Uterus (tissue), 4 donors: ENCODE data around the gene SCAP. TPM values are rescaled to one million over a fixed set of nuclear protein-coding genes. Genes with fewer than 3 reads are reported as not detected.
"Not testable (repeated sequence)": the region's sequence is repeated elsewhere in the genome, so short reads cannot be mapped to it uniquely, and the experiment has no call there.

ENCODE experiments used
- DNase-seq, 2 donors: peaks; one replicate each; pipeline ENCODE4 v3.0.0-alpha.2; 2019 to 2020
- H3K27ac ChIP-seq, 2 donors: fragments of 200-600 bp; sonication (generic); 1 replicate in 1 of 2; 2 replicates in 1 of 2; pipeline ENCODE4 v1.5.1; 2016 to 2018
- H3K27me3 ChIP-seq, 2 donors: fragments of 200-600 bp; sonication (generic); one replicate each; pipeline ENCODE4 v1.5.1; 2018 to 2019; ENCODE audit warnings: control low read depth in 1 of 2
- H3K36me3 ChIP-seq, 2 donors: fragments of 200-600 bp; sonication (generic); one replicate each; pipeline ENCODE4 v1.5.1; 2019; ENCODE audit warnings: control low read depth in 1 of 2
- H3K4me1 ChIP-seq, 2 donors: fragments of 200-600 bp; sonication (generic); one replicate each; pipeline ENCODE4 v1.5.1; 2018 to 2019; ENCODE audit warnings: control low read depth in 1 of 2
- H3K4me3 ChIP-seq, 2 donors: fragments of 200-600 bp; sonication (generic); 1 replicate in 1 of 2; 2 replicates in 1 of 2; pipeline ENCODE4 v1.5.1; 2018 to 2019; ENCODE audit warnings: mild to moderate bottlenecking in 1 of 2
- H3K9me3 ChIP-seq, 2 donors: fragments of 200-600 bp; sonication (generic); one replicate each; pipeline ENCODE4 v1.5.1; 2019; ENCODE audit warnings: control low read depth in 1 of 2
- POLR2A ChIP-seq, 2 donors: fragments of 450-650 bp; IDR thresholded peaks; one replicate each; pipeline ENCODE4 v1.6.1; 2016; ENCODE audit warnings: antibody characterized with exemption in 2 of 2, mild to moderate bottlenecking in 1 of 2, moderate library complexity in 1 of 2
- intact Hi-C: fragments of 100-400 bp; cut with DNase I; formaldehyde crosslinking; loops from one replicate; pipeline ENCODE4 v1.15.1; 2023; ENCODE audit warnings: low total_unique reads
- total RNA-seq, 4 donors: library from RNA; depleted of rRNA in 3 of 4; stranded (reverse); fragments of >200 nt in 3 of 4; gene quantifications; one replicate each; pipeline versions ENCODE4 v1.1.0 to v1.2.4, GENCODE V29; 2014 to 2023
- TF ChIP-seq, protein P1 (sequence below), 4 experiments: fragments of 200-600 bp in 2 of 4; fragments of 450-650 bp in 2 of 4; sonication (generic) in 2 of 4; IDR thresholded peaks; one replicate each; pipeline ENCODE4 v1.5.1; 2016 to 2019; ENCODE audit warnings: antibody characterized with exemption in 4 of 4, mild to moderate bottlenecking in 2 of 4, moderate library complexity in 1 of 4
- donor health status: DM: yes; HTN: yes; CAD: no.

The SCAP gene
- total RNA-seq, 4 donors from 2014 or later = 28.7 to 93.0 (median 48.3) TPM

DNA sequence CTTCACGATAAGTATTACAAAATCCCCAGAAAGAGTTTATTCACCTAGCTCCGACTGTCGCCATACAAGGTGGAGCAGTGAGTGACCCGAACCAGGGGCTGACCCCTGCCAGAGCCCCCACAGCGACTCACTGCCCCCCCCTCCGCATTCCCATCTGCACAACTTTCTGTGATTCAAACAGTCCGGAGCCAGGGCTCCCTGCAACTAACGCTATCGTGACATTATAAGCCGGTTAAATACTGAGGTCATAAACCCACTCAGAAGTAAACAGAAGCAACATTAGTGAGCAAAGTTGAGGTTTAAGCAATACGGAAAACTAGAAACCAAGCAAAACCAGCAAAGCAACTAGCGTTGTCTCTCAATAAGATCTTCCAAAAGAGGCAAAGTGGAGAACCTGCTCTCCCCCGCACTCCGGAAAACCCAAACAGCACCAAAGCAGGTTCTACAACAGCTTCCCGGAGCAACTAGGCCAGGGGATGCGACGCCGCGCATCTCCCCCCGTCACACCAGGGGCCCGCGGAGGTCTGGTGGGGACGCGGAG lies 642 bp downstream of the SCAP start:
- Histone ChIP-seq H3K27ac (peak overlapping the region; percentile 79 to 93), H3K36me3 (no peaks in the 10 kb centered on the region), H3K4me1 (peaks cover 4 to 6% of the 10 kb centered on the region in 2 donors), H3K9me3 (no peaks in the 10 kb centered on the region), H3K27me3 (no peaks in the 10 kb centered on the region), H3K4me3 (peak overlapping the region; percentile 50 to 99)
- intact Hi-C loops = no loop called here
- TF ChIP-seq, protein P1, sequence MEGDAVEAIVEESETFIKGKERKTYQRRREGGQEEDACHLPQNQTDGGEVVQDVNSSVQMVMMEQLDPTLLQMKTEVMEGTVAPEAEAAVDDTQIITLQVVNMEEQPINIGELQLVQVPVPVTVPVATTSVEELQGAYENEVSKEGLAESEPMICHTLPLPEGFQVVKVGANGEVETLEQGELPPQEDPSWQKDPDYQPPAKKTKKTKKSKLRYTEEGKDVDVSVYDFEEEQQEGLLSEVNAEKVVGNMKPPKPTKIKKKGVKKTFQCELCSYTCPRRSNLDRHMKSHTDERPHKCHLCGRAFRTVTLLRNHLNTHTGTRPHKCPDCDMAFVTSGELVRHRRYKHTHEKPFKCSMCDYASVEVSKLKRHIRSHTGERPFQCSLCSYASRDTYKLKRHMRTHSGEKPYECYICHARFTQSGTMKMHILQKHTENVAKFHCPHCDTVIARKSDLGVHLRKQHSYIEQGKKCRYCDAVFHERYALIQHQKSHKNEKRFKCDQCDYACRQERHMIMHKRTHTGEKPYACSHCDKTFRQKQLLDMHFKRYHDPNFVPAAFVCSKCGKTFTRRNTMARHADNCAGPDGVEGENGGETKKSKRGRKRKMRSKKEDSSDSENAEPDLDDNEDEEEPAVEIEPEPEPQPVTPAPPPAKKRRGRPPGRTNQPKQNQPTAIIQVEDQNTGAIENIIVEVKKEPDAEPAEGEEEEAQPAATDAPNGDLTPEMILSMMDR (IDR thresholded peaks at IDR 0.05) = no peak
- no peak for TF ChIP-seq POLR2A (IDR thresholded peaks at IDR 0.05)
- no peak for DNase-seq

DNA sequence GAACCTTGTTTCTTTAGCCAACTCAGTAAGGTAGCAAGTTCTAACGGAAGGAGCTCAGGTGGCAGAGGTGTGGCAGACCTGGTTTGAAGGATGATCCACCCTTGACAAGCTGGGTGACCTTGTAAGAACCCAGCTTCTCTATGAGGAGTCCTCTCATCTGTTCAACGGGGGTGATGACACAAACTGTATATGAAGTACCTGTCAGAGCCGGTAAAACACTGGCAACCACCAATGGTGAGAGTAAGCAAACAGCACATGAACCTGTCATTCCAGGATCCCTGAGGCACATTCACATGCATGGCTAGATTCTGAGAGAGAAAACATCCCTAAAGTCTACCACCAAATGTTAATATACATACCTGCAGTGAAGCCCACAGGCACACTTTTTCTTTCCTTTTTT lies 2.4 kb downstream of the SCAP start:
- Histone ChIP-seq H3K36me3 (no peaks in the 10 kb centered on the region), H3K4me1 (peaks cover 4 to 6% of the 10 kb centered on the region in 2 donors), H3K9me3 (no peaks in the 10 kb centered on the region), H3K4me3 (no peak overlapping the region), H3K27me3 (no peaks in the 10 kb centered on the region), H3K27ac (no peak overlapping the region)
- no peak for TF ChIP-seq POLR2A (IDR thresholded peaks at IDR 0.05)
- TF ChIP-seq, protein P1 (IDR thresholded peaks at IDR 0.05) = no peak
- no peak for DNase-seq
- intact Hi-C loops = no loop called here

DNA sequence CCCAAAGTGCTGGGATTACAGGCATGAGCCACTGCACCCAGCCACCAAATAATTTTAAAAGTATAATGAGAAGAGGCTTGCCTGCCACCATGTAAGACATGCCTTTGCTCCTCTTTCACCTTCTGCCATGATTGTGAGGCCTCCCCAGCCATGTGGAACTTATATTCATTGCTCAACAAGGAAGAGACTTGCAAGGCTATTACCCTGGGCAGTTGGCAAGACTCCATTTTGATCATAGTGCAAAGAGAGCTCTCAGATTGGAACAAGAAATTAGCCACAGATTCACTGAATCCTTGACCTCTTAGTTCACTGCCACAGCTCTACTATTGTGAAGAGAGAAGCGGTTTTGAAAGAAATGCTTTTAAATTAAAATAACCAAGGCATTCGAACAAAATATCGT lies 6.1 kb downstream of the SCAP start:
- peaks cover 0 to 5% of the 10 kb centered on the region in 2 donors for H3K4me1 ChIP-seq
- intact Hi-C loops = no loop called here

DNA sequence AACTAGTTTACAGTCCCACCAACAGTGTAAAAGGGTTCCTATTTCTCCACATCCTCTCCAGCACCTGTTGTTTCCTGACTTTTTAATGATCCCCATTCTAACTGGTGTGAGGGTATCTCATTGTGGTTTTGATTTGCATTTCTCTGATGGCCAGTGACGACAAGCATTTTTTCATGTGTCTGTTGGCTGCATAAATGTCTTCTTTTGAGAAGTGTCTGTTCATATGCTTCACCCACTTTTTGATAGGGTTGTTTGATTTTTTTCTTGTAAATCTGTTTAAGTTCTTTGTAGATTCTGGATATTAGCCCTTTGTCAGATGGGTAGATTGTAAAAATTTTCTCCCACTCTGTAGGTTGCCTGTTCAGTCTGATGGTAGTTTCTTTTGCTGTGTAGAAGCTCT lies 7.4 kb downstream of the SCAP start:
- H3K4me1 ChIP-seq, H3K4me3 ChIP-seq, DNase-seq, H3K27ac ChIP-seq, H3K9me3 ChIP-seq, H3K36me3 ChIP-seq, H3K27me3 ChIP-seq, intact Hi-C loops: not testable (repeated sequence)

More for the DNA sequence above, 6.1 kb downstream of the SCAP start:
- H3K9me3 ChIP-seq = no peaks in the 10 kb centered on the region
- H3K4me3 ChIP-seq = no peak overlapping the region
- no peaks in the 10 kb centered on the region for H3K36me3 ChIP-seq
- no peaks in the 10 kb centered on the region for H3K27me3 ChIP-seq
- TF ChIP-seq, protein P1 (IDR thresholded peaks at IDR 0.05) = no peak
- TF ChIP-seq POLR2A (IDR thresholded peaks at IDR 0.05) = no peak
- H3K27ac ChIP-seq = no peak overlapping the region
- no peak for DNase-seq

DNA sequence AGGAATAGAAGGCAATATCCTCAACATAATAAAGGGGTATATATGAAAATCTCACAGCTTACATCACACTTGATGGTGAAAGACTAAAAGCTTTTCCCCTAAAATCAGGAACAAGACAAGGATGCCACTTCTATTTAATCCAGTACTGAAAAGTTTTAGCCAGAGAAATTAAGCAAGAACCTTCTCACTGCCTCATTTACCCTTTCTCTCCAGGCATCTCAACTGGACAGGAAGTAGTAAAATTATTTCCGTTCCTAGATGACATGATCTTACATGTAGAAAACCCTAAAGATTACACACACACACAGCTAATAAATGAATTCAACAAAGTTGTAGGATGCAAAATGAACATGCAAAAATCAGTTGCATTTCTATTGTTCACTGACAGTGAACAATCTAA lies 11.2 kb downstream of the SCAP start:
- H3K4me3 ChIP-seq = no peak overlapping the region
- H3K27me3 ChIP-seq = no peaks in the 10 kb centered on the region
- intact Hi-C loops = no loop called here
- H3K27ac ChIP-seq = no peak overlapping the region
- no peak for DNase-seq
- H3K36me3 ChIP-seq = no peaks in the 10 kb centered on the region
- no peaks in the 10 kb centered on the region for H3K4me1 ChIP-seq
- no peaks in the 10 kb centered on the region for H3K9me3 ChIP-seq
- TF ChIP-seq, protein P1 (IDR thresholded peaks at IDR 0.05) = no peak
- no peak for TF ChIP-seq POLR2A (IDR thresholded peaks at IDR 0.05)

DNA sequence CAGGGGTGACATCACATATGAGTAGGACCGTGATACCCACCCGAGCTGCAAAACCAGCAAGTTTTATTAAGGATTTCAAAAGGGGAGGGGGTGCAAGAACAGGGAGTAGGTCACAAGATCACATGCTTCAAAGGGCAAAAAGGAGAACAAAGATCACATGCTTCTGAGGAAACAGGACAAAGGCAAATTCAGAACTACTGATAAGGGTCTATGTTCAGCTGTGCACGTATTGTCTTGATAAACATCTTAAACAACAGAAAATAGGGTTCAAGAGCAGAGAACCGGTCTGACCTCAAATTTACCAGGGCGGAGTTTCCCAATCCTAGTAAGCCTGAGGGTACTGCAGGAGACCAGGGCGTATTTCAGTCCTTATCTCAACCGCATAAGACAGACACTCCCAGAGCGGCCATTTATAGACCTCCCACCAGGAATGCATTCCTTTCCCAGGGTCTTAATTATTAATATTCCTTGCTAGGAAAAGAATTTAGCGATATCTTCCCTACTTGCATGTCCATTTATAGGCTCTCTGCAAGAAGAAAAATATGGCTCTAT lies 16.1 kb downstream of the SCAP start:
- H3K4me1 ChIP-seq, H3K27ac ChIP-seq, H3K4me3 ChIP-seq, DNase-seq, H3K9me3 ChIP-seq, H3K36me3 ChIP-seq, intact Hi-C loops, H3K27me3 ChIP-seq: not testable (repeated sequence)
